Ureter (tissue), 1 donor: ENCODE measurements around the gene MYO18B. TPM values are rescaled to one million over a fixed set of nuclear protein-coding genes. Genes with fewer than 3 reads are reported as not detected.

Source experiments
- DNase-seq: peaks from one replicate; pipeline ENCODE4 v3.0.0-alpha.2; 2020; ENCODE audit warnings: low spot score
- total RNA-seq: library from RNA; stranded (reverse); gene quantifications from one replicate; pipeline ENCODE4 v1.2.4, GENCODE V29; 2023
- donor health status: DM: yes; HTN: yes; CAD: no.

MYO18B gene
- total RNA-seq, 1 donor from 2014 or later, result 0.34 TPM

DNA sequence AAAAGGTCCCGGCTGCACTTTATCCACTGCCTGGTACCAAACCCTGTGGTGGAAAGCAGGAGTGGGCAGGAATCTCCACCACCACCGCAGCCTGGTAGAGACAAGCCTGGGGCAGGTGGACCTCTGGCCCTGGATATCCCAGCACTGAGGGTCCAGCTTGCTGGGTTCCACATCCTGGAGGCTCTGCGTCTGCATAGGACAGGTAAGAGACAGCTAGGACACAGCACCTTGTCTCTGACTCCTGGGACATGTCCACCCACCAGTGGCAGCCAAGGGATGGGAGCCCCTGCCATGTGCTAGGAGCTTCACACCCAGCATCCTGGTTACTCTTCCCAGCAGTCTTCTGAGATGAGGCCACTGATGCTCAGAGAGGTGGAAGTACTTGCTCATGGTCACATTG lies 105.5 kb downstream of the MYO18B start:
- no peak for DNase-seq

DNA sequence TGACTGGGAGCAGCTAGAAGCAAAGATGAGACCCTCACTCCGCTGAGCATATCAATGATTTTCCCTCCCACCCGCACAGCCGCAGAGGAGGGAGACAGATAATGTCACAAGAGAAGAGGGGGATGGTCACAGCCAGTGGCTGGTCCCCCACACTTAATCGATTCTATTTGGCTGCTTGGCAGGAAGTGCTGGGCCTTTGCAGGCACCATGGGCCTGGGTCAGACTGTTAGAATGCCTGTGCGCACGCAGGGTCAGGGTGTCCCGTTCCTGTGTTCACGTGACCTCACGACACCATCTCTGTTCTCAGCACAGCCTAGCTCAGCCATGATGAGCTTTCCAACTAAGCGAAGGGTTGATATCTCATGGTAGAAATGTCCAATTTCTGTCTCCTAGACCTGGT lies 107.0 kb downstream of the MYO18B start:
- no peak for DNase-seq

DNA sequence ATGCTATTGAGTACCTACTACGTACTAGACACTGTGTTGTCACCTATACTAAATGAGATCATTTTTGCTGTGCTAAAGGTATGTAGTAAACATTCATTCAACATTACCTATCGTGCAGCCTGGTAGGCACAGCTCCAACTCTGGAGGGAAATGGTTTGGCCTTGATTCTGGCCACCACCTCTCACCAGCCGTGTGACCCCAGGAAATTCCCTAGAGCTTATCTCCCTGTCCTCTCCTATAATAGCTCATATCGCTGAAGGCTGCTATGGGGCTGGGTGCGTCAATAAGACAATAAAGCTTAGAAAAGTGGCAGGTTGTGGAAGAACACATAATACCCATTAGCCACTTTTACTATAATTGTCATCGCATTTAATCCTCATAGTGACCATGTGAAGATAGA lies 107.5 kb downstream of the MYO18B start:
- DNase-seq, result no peak

DNA sequence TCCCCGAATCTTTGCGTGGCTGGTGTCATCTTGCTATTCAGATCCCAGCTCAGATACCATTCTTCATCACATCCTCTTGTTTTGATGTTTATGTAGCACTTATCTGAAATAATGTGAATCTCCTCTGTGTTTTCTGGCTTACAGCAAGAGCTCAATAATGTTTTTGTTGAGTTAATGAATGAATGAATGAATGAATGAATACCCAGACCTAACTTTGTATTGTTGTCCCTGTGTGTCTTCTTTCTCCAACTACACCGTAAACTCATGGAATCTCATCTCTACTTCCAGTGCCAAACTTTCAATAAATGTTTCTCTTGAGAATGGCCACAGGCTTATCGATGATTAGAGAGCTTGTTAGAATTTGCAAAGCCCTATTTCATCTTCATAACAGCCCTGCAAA lies 110.2 kb downstream of the MYO18B start:
- DNase-seq, result no peak

DNA sequence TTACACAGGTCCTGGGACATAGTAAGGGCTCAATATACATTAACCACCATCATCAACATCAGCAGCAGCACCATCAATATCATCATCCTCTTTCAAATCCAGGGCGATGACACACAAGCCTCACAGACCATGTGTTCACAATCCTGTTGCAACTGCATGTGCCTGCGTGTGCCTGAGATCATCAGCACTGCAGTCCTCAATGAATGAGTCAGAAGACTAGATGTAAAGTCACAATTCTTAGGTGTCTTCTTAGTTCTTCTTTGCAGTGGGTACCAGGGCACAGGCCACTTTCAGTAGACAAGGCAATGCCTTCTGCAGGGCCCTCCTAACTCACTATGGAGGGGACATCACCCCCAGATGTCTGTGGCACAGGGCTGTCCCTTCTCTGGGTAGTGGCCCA lies 111.1 kb downstream of the MYO18B start:
- DNase-seq, result no peak

DNA sequence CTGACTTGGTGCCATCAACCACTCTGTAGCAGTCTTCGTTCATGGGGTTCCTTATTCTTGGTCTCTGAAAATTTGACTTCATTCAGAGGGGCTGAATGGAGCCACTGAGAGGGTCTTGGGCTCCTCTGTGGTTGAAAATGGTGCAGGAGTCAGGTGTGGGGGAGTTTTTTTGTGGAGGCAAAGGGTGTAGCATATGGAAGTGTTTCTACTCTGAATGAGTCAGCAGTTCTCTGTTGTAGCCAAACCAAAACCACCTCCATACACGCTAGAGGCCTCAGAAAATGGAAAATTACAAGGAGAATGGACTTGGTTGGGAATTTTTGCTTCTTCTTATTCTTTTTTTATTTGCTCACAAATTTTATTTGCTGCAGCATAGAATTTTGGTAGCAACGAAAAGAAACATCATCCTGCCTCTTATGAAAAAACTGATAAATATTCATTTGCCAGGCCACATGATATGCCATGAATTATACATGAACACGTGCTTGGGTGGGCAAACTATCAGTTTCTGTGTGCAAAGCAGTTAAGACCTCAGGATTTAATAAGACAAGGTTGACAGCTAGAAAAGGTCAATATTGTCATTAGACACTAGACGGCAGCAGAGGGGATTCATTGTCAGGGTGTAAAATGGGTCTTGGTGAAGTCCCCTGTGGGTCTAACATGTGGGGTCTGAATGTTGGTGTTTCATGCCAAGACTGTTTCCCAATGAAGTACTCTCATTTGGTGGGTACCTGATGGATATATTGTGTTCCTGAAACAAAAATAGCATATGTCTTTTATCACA lies 111.7 kb downstream of the MYO18B start:
- DNase-seq, result no peak

DNA sequence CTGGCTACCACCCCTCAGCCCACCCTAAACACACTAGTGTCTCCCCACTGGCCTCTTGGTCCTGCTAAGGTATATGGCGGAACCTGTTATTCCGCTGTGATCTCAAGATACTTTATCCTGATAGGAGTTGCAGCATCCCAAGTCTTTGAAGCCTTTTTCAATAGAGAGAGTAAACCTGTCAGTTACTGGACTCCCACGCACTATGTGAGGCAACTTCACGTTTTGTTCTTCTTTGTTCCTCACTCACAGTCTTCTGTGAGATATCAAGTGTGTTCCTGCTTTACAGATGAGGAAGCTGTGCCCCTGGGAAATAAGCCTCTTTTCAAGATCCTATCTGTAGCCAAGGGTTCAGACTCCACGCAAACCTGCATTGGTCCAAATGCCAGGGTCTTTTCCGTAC lies 127.8 kb downstream of the MYO18B start:
- DNase-seq, result no peak

DNA sequence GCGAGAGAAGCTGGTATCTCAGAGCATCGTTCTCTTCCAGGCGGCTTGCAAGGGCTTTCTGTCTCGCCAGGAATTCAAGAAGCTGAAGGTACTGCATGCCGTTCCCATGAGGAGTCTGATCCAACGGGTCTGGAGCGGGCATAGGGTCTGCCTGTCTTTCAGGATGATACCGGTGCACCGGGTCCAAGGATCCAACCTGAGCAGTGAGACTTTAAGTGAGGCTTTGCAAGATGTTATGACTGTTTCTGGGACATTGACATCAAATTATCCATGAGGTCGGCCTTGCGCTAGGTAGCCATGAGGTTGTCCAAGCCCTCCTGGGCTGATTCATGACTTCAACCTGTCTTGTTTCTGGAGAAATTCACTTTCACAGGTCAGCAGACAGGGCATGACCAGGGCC lies 132.3 kb downstream of the MYO18B start:
- no peak for DNase-seq

DNA sequence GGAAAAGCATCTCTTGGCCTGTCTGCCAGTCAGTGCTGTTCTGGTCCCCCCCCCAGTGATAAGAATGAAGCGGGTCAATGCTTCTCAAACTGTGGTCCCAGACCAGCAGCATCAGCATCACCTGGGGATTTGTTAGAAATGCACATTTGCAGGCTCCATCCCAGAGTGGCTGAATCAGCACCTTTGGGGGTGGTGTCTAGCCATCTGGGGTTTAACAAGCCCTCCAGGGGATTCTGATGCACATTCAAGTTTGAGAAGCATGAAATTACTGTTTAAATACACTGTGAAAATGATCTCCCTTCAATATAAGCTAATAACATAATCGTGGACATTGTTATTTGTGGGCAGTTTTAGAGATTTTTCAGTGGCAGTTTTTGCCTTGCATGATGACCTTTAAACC lies 133.5 kb downstream of the MYO18B start:
- DNase-seq, result no peak

DNA sequence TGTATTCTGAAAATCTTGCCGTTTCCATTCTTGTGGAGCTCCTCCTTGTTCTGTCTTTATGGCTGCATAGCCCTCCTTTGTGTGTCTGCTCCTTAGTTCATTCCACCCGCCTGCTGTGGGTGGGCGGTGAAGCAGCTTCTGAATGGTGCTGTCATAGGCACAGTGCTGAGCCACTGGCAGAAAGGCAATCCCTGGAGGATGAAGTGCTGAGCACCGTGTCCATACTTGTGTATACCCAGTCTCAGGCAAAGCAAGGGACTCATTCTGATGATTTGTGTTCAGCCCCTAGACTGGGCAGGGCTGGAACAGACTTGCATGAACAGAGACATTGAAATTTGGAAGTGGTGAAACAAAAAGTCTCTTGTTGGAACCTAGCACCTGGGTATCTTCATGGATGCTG lies 134.9 kb downstream of the MYO18B start:
- no peak for DNase-seq

DNA sequence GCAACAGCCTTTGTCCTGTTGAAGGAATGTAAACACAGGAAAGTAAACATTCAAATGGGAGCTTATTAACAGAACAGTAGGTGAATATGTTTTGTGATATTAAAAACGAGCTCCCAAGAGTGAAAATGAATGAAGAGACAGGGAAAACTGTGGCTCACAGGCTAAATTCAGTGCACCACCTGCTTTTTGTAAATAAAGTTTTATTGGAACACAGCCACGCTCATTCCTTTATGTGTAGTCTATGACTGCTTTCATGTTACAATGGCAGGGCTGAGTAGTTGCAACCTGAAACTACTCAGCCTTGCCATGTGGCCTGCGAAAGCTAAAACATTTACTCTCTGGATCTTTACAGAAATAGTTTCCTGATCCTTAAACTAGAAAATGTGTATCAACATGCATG lies 136.9 kb downstream of the MYO18B start:
- no peak for DNase-seq

DNA sequence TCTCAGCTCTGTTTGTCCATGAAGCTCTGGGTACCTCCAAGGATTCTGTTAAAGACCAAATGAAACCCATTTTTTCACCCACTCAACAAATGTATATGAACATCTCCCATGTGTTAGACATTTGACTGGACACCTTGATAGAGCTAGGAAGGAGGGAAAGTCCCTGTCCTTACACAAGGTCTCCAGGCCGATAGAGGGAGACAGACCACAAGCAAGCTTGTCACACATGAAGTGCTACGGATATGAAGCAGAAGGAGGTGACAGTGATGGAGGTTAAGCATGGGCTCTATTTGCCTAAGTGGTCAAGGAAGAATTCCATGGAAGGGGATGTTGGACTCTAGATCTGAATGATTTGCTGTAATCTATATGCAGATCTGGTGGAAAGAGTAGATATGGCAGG lies 138.5 kb downstream of the MYO18B start:
- no peak for DNase-seq

DNA sequence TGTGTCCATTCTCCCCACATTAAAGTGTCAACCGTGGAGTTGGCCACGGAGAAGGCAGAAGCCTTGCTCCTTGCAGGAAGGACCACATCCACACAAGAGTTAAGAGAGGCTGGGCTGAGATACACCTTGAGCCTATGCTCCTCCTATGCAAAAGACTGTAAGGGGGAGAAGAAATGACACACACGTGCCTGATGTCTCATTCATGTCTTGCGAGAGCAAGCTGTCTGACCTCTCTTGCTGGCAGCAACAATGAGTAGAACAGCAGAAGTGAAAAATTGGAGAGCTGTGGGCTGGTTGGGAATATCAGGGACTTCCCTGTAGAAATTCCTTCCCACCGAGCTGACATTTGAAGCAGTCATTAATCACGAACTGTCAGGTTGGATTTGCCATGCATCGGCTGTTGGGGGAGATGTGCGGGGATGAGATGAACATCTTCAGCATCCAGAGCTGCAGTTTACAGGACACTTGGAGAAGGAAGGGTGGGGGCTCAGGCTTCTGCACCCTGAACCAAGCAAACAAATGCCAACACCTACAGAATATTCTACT lies 139.3 kb downstream of the MYO18B start:
- no peak for DNase-seq

DNA sequence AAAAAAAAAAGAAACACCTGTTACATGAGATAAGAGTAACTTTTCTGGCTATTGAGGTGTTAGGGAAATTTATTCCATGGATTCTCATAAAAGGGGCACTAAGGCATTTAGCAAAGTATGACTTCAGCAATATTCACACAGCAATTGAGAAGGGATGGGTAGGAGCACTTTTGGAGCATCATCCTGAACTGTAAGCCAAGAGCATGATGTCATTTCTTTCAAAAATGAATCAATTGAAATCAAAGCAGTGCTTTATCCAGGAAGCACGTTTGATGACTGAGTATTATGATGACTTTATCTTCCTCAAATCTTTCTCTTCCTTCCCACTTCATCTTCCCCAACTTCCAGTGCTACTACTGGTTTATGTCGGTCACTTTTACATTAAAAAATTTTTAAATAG lies 140.4 kb downstream of the MYO18B start:
- DNase-seq, result no peak

DNA sequence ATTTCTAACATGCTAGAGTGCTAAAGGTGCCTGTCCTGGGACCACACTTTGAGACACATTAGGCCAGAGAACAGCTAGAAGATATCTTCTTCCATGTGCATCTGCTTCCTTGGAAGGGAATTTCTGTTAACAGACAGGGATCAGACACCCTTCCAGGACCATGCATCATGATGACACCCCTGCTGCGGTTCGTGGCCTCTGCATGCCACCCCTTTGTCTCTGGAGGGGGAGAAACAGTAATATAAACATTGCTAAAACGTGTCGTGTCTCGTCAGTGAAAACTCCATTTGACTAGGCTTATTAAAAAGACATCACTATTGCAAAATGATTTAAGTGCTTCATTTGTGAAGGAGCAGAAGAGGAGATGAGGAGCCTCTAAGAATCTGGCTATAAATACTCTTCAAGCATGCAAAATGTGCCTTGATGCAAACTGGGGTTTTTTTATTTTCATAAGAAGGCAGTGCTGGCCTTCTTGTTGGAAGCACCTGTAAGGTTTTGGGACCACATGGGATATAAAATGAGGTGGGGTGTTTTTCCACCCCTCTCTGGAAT lies 141.6 kb downstream of the MYO18B start:
- no peak for DNase-seq

DNA sequence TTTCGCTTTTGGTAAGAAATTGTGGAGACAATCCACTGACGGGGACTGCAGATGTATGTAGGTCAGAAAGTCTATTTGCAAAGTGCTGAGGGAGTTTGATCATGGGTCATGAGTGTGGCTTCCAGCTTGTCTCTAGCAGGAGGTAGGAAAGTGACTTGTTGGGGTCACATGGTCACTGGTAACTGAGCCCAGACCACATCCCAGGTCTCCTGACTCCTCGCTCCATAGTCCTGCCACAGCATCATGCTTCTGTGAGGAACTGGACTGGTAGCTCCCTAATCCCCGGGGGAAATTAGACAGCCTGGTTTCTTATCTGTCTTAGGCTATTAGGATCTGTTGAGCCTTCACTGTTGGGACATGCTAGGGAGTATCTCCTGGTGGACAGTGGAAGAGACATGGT lies 142.1 kb downstream of the MYO18B start:
- no peak for DNase-seq

DNA sequence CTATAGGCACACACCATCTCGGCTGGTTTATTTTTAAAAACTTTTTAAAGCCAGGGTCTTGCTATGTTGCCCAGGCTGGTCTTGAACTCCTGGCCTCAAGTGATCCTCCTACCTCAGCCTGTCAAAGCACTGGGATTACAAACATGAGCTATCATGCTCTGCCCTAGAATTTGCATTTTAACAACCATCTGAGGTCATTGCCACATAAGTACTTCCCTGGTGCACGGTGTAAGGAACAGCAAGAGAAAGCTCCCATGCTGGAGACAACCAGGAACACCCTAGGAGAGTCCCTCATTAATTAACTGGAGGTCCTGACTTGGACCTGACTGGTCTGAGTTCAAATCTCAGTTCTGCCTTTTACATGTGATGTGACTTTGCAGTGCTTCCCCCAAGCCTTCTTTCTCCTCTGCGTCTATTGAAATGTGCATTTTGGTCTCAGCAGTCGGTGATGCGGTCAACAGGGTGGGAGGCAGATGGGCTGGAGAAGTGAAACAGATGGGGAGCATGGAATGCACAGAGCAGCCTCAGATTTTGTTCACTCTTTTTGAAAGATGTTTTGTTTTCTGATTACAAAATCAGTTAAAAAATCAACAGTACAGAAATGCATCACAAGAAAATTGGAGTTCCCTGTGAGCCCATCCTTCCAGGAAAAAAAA lies 146.5 kb downstream of the MYO18B start:
- no peak for DNase-seq

DNA sequence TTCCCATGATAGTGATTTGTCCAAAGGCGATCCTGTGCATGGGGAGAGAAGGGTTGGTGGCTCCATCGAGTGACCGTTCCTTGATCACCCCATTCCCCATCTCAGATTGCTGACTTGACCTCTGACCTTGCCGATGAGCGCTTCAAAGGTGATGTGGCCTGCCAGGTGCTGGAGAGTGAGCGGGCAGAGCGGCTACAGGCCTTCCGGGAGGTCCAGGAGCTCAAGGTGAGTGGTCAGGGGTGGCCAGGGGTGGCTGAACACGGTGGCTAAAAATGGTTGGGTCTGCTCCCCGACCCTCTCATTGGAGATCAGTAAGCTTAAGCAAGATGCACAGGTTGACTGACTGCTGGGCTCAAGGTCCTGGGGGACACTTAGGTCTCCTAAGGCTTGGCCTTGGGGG lies 148.7 kb downstream of the MYO18B start:
- DNase-seq, result no peak

DNA sequence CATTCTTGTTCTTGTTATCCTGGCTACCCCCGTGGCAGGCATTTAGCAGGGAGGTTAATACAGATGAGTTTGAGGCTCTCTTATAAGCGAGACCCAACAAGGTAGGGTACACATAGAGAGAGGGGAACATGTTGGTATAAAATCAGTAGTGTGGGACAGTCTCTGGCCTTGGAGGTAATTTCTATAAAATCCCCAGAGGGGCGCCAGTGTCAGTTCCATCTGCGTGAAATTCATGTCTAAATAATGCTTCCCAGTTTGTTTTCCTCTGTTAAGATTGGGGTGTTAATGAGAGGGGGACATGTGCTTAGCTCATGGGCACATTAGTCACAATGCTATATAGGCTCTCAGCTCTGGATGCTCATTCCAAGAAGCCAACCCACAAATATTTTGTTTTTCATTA lies 150.7 kb downstream of the MYO18B start:
- no peak for DNase-seq

DNA sequence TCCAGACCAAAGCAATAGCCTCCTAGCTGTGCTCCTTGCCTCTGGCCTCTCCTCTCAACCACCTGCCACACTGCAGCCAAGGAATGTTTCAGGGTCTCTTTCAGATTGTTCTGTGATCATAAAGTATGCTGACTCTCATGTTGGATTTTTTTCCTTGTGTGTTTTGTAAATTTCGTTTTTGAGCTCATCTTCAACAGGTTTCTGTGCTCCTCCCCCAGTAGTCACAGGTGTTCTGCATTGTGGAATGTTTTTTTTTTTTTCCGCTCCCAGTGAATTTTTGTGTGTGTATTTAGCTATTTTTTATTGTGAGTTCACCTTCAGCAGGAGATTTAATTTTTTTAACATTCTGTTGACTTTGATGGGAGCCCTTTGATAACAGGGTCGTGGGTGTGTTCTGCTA lies 153.7 kb downstream of the MYO18B start:
- DNase-seq, result no peak

DNA sequence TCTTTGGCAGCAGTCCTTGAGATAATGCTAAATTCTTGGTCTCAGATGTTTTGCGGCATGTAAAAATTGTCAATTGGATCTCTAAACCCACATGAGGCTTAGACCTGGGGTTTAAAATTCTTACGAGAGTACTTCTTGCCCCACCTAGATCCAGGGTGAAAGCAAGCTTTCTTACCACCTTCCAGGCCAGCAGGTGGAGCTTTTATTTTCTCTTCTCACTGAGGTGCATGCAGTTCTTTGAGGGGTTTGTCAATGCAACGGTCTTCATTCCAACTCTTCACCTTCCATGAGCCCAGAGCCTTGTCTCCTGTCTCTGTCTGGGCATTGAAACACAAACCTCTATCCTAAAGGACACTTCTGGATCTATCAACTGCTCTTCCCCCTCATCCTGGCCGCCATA lies 154.1 kb downstream of the MYO18B start:
- no peak for DNase-seq

DNA sequence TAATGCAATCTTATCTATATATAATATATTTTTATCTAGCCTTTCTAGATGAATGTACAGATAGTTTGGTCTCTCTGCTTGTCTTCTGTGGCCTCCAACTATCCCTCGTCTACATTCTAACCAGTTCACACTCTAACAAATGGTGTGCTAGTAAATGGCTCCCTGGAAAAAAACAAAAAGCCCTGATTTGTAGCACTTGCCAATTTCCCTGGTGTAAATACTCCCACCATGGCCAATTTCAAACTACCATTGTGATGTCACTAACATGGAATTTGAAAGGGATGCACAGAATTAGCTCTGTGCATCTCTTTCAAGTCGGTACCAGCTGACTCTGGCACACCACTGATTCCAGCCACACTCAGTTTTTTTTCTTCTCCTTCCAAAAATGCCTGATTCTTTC lies 154.6 kb downstream of the MYO18B start:
- DNase-seq, result no peak

DNA sequence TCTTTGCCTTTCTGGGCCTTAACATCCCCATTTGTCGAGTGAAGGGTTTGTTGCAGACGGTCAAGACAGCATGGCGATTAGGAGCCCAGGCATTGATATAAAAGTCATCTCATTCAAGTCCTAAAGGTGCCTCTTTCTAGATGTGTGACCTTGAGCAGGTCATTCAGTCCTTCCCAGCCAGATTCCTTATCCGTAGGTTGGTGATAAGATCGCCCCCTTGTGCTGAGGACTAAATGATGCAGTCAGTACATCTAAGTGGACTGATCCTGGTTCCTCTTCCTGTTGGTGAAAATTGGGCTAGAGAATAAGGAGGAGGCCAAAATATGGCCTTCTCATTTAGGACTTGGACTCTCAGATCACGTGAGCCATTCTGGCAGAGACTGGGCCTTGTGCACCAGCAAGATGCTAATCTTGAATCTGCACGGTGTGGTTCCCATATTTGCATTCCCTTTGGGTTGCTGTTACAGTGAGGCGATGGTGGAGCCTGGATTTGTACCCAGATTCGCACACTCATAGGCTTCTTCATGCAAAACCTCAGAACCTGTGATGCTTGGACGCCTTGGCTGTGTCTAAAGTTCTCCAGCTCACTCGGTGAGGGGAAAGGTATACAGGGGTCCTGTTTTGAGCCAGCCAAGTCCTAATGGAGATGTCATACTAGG lies 156.8 kb downstream of the MYO18B start:
- DNase-seq, result no peak
